IPS-11a (cell line): ENCODE data around the gene ITPRID1.

Source experiments
- H3K4me3 ChIP-seq: one replicate; pipeline ENCODE4 v1.5.1; 2013; ENCODE audit warnings: low read depth, low read length, control low read depth

ITPRID1 gene

GRCh38 chr7:31692871-31693270, 179.0 kb downstream of the ITPRID1 start:
- no peak overlapping the region for H3K4me3 ChIP-seq

- H3K4me3 ChIP-seq: no peak overlapping the region
These were observed 182.1 kb downstream of the ITPRID1 start for GRCh38 chr7:31695859-31696614.

DNA sequence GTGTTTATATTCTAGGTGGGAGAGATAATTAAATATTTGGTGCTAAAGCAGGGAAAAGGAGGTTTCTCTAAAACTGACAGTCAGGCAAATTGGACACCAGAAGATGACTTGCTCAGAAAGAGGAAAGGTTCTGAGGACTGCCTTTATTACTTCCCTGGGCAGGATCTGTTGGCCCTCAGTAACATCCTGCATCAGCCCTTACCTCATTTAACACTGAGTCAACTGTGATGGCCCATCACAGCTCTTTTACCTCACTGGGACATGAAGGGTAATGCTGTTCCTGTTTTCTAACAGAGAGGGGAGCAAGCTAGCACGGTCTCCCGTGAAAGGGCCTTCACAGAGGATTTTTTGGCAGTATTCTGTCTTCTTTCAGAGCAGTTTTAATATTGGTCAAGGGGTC, 185.2 kb downstream of the ITPRID1 start:
- no peak overlapping the region for H3K4me3 ChIP-seq

DNA sequence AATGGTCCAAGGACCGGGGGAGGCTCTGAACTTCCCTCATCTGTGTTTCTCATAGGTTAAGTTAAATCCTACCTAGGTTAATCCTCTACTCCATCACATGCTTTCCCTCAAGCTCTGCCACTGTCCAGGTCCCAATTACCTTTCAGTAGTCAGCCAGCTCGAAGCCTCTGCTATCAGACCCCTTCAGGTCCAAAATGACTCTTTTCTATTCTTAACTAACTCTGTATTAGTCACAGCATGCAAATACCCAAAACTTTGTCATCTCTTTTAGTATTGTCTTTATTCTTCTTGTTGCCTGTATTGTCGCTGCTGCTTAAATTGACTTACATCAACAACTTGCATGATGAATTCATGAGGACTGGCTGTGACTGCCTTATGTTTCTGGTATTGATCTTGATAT, 188.5 kb downstream of the ITPRID1 start:
- no peak overlapping the region for H3K4me3 ChIP-seq

DNA sequence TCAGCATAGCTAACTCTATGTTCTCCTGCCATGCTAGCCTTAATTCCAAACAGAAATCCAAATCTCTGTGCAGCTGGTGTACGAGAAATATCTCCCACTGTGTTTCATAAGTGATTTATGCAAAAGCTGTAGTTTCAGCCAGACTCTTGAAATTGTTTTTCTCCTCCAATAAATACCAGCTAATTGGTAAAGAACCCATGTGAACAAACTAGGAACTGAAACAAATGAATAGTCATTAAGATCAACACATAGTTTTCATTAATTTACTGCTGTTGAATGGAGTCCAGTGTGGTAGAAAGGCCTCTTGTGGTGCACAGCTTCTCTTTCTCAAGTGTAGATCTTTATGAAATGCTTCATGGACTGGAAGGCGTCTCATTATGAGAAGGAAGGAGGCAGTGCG, 191.5 kb downstream of the ITPRID1 start:
- no peak overlapping the region for H3K4me3 ChIP-seq

DNA sequence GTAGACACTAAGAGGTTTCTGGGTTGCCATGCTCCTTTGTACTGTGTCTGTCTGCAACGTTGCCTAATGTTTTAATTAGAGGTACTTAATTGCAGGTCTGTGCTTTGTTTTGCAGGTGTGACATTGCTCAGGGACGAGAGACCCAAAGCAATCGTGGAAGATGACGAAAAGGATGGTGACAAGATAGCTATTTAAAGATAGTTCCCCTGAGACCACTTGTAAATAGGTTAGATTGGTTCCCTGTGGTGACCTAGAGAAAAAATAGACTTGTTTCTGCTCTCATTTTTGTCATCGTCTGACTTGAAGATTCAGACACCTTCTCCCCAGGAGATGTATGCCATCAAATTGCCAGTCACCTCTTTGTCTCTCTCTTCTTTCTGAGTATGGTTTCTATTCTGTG, 193.2 kb downstream of the ITPRID1 start:
- H3K4me3 ChIP-seq: no peak overlapping the region
